Forelimb muscle (tissue), 1 donor: ENCODE measurements around the gene RHOF. TPM values are rescaled to one million over a fixed set of nuclear protein-coding genes. Genes with fewer than 3 reads are reported as not detected.
"Not testable (repeated sequence)": the region's sequence is repeated elsewhere in the genome, so short reads cannot be mapped to it uniquely, and the experiment has no call there.

Experiments
- DNase-seq: peaks from one replicate; pipeline ENCODE4 v3.0.0-alpha.2; 2013; ENCODE audit warnings: low read depth
- polyA plus RNA-seq: library from polyadenylated mRNA; unstranded; fragments of 120-200 nt; gene quantifications from one replicate; pipeline ENCODE4 v1.2.1, GENCODE V29; 2013; ENCODE audit not compliant: insufficient read length

RHOF gene
- polyA plus RNA-seq, 1 donor = 2.6 TPM

GRCh38 chr12:121793838-121794533 is 498 bp upstream of the RHOF start:
- DNase-seq = peak; percentile 71

- no peak for DNase-seq
Observed at GRCh38 chr12:121792607-121793439, 665 bp downstream of the RHOF start.

- no peak for DNase-seq
Observed at GRCh38 chr12:121791671-121792551, 1.6 kb downstream of the RHOF start.

- not testable (repeated sequence) for DNase-seq
Observed at GRCh38 chr12:121790785-121791184, 2.7 kb downstream of the RHOF start.

- no peak for DNase-seq
Observed at GRCh38 chr12:121789800-121790728, 3.4 kb downstream of the RHOF start.

GRCh38 chr12:121789233-121789781 is 4.2 kb downstream of the RHOF start:
- no peak for DNase-seq

GRCh38 chr12:121788176-121788818 is 5.2 kb downstream of the RHOF start:
- no peak for DNase-seq

- no peak for DNase-seq
Observed at GRCh38 chr12:121787063-121788025, 6.1 kb downstream of the RHOF start.

GRCh38 chr12:121786440-121786825 is 7.1 kb downstream of the RHOF start:
- no peak for DNase-seq

- no peak for DNase-seq
Observed at GRCh38 chr12:121784460-121784859, 9.0 kb downstream of the RHOF start.

GRCh38 chr12:121783766-121784165 is 9.7 kb downstream of the RHOF start:
- no peak for DNase-seq

GRCh38 chr12:121781998-121782979 is 11.2 kb downstream of the RHOF start:
- DNase-seq = no peak

GRCh38 chr12:121781484-121781997 is 11.9 kb downstream of the RHOF start:
- DNase-seq = no peak

GRCh38 chr12:121780429-121780828 is 13.1 kb downstream of the RHOF start:
- no peak for DNase-seq

GRCh38 chr12:121779422-121779895 is 14.0 kb downstream of the RHOF start:
- DNase-seq = no peak

- no peak for DNase-seq
Observed at GRCh38 chr12:121778567-121779421, 14.7 kb downstream of the RHOF start.
